ENCODE measurements around the gene GIT1.

GIT1 gene

DNA sequence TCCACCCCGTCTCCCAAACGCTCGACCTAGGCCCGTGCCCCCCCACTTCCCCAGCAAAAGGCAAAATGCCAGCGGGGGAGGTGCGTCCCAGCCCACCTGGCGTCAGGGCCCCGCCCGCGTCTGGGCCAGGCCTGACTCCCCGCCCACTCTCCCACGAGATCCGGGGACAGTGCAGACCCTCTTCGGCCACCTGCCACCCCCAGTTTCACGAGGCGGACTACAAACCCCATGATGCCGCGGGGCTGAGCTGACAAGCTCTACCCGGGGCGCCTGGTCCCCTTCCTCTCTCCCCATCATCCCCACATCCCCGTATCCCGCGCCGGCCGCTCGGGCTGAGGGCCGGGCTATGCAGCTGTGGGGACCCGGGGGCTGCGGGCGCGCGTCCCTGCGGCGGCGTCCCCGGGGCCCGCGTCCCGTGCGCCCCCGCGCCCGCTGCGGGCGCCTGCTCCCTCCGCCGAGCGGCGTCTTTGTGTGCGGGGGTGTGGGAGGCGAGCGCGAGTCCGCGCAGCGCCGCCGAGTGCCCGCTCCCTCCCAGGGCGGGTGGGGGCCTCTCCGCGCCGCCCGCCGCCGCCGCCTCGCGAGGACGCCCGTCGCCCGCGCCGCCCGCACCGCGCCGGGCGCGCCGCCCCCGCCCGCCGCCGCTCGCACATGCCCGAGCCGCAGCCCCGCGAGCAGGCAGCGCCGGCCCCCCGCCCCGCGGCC, 3.6 kb upstream of the GIT1 start, which contains the start of gene ANKRD13B:
TSS of gene ANKRD13B (plus strand) at position 283 of the 702 bp plus-strand sequence. CDS start 490 bp downstream, outside the sequence.
- peak; percentile 52 for DNase-seq

DNA sequence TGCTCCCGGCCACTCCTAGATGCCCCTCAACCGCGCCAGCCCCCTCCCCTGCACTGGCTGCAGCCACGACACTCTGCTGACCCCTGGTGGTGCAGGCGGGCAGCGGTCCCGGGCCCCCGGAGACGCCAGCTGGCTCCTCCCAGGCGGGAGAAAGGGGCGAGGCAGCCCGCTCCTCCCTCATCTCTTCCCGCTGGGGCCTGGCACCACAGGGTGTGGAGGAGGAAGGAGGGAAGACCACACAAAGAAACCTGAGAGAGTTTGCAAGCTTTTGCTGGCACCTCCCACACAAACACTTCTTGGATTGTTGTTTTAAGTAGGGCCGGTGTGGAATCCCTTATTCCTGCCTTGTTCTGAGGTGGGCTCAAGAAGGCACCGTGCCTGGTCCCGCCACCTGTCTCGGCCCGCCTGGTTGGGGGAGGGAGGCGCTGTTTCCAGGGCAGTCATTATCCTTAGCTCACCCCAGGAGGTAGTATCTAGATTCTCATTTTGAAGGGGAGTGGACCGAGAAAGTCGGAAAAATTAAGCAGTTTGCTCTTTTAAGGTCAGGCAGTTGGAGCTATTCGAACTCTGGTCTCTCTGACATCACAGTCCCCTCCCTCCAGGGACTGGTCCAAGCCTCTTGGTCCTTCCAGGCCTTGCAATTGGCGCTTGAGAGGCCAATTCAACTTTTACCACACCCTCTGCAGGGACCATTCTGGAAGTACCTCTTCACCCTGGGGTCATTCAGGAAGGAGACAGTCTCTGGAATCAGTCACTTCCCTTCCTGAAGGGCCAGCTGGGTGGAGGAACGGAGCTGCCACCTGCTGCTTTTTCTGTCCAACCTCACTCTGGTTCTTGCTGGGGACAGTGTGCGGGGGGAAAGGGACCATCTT, 2.5 kb upstream of the GIT1 start:
- DNase-seq, result peak; percentile 86

DNA sequence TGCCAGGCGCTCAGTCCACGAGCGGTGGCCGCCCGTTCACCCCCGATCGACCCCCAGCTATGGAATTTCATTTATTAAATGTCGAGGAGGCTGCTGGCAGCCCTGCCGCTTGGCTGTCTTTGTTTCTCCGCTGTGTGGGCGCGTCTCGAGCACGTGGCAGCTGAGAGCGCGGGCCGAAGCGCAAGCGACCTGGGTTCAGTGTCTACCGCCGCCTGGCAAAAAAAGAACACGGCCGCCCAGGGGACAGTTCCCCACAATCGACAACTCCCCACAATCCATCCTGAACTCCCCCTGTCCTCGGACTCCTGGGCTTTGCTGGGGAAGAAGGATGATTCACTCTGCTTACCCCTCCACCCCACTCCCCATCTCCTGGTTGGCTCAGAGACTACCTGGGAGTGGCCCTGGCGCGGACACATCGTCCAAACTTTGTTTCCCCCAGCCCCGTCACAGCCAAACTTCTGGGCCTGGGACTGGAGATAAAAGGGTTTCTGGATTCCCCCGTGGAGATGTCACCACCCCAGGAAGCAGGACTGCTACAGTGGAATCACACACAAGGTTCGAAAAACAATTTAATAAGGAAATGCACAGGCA, 1.8 kb upstream of the GIT1 start:
- DNase-seq, result peak; percentile 62

DNA sequence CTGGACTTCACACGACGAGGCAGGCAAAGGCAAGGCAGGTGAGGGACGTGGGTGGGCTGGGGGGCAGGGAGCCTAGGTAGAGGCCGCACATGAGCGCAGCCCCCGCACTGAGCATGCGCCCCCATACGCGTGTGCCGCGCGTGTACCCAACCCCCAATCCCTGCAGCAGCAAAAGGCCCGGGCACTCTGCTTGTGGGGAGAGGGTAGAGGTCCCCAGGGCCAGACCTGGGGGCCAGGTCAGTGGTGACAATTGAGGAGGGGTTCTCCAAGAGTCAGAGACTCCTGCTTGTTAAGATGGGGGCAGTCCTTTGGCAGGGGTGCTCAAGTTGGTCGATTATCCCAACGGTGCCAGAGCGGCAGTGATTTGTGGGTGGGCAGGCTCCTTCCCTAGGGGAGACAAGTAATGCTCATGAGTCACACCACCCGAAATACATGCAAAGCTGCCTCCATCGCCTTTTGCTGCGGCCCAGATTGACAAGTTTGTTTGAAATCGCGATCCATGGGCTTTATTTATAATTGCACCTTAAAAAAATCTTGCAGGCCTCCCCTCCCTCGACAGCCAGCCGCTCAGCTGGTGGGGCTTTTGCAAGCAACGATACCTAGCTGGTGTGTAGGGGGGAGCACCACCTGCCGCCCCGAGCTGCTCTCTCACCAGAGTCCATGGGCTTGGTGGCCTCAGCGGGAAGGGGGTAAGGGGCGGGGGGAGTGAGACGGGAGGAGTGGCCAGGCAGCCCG, 1.1 kb upstream of the GIT1 start:
- peak; percentile 58 for DNase-seq

DNA sequence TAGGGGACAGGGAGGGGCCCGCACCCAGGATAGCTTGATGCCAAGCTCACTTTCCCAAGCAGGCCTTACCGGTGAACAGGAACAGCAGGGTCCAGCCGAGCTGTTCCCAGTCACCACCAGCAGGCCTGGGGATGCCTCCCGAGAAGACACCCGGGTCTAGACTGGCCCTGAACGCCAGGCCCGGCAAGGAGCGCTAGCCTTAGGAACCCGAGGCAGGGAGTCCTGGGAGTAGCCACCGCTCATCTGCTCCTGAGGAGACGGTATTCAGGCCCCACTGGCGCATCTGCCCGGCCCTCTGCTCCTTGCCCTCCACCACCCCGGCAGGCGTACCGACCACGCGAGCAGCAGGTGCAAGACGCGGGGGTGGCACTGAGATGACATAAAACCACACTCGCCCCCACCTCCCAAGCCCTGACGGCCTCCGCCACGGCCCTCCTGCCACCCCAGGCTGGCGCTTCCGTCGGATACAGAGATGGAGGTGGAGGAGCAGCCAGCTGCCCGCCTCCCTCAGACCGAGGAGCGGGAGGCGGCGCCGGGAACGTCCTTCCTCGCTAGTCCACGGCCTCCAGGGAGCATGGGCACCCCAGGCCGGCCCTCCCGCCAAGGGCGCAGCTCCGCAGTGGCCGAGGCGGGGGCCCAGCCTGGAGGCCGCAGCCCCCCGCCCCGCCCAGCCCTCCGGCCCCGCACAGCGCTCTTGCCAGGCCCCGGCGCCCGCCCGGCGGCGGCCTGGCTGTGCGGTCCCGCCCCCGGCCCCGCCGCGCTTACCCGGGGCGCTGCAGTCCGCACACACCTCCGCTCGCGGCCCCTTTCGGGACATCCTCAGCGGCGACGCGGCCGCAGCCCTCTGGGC, 661 bp downstream of the GIT1 start:
- DNase-seq, result peak; percentile 58

DNA sequence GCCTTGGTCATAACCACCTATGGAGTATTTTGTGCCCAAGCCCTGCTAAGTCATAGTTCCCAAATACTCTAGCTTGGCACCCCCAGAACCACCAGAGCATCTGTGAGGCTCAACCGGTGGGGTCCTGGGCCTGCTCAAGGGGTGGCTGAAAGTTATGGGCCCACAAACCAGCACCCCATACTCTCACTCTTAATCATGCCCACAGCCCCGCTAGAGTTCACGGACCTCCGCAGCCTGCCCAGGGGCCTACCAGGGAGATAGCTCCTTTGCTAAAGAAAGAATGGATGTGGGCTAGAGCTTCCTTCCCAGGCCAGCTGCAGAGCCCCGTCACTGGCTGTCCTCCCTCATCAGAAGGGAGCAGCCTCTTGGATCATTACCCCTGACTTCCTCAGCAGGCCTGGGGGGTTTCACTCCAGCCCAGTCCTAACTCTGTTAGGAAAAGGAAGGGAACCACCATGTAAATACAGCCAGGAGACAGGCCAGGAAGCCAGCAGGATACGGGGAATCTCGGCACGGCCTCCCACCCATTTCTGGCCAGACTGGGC, 1.4 kb downstream of the GIT1 start:
- no peak for DNase-seq

DNA sequence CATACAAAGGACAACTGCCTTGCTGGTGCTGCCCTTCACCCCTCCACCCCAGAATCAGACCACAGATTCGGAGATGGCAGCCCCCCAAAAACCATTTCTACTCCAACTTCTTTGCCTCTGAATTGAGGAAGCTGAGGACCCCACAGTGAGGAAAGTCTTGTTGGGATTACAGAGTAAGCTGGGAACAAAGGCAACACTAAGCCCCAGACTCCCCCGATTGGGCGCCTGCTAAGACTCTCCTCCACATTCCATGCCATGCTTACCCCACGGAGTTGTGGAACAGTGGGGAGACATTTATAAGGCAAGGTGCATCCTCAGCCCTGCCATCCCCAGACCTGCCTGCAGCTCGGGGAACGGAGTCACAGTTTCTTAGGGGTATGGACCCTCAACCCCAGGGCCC, 1.9 kb downstream of the GIT1 start:
- DNase-seq, result no peak

DNA sequence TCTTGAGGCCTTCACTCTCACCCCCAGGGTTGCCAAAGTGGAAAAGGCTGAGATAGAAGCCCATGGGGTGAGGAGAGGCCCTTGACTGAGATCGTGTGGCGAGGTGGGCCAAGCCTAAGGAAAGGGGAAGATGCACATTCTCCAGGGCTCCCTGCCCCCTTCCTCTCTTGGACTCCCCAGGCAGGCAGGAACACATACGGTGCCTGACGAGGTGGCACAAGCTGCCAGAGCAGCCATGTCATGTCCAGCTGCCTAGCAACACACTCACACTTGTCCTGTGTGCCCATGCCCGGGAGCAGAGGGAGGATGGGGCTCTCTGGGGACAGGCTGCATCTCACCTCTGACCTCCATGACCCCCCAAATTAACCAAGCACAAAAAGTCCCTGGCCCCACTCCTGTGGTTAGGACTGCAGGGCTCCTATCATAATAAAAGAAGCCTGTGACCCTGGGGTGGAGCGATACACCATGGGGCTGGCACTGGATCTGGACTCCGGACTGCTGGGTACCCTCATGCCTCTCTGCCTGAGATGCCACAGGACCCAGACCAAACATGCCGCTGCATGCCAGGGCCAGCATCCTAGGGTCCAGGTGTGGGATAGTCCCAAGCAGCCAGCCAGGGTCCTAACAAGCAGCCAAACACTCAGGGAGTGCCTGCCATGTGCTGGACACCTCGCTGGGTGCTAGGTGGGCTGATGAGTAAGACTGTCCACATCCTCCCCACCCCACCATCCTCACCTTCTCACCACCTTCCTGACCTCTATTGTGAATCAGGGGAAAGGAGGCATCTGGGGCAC, 2.6 kb downstream of the GIT1 start:
- no peak for DNase-seq

DNA sequence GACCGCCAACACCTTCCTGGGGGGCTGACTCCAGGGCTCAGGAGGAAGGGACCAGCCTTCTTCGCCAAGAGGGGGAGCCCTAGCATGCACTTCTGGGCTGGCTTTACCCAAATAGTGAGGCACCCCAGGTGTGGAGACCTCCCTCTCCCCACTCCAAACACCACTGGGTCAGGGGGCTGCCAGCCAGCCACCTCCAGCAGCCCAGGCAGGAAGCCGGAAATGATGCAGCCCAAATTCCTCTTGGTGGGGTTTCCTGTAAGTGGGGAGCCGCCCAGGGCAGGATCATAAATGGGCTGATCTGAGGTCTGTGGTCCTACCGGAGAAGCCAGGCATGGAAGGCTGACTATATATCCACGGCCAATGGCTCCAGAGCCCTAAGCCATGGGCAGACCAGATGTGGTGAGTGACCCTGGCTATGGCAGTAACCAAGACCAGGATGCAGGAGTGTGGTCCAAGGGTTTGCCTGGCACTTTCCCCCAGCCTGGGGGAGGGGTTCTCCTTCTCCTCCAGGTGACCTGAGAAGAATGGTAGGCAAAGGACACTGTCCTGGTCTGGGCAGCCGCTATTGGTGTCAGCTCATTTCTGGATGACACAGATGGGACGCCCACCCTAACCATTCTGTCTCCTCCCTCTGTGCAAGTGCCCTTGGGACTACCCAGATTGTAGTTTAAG, 4.2 kb downstream of the GIT1 start:
- DNase-seq, result no peak

DNA sequence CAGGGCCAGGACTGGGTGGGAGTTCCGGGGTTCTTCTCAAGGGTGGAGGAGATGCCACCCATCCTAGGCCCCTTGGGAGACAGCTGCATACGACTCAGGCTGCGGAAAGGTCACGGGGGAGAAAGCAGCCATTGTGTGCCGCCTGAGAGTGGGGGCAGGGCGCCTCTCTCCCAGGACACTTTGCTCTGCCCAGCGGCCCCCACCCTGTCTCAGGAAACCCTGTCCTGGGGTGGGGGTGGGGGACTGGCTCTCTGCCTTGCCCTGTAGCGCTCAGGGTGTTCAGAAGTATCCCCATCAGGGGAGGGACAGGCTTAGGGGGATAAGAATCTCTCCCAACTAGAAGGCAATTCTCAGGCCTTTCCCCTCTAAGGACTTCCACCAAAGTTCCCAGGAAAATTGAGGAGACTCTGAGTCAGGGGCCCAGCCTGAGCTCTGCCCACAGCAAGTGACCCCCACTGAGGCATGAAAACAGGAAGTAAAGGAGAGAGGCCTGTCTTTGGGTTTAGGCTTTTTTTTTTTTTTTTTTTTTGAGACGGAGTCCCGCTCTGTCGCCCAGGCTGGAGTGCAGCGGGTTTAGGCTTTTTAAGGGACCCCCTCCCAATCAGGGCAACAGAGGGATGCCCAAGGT, 4.9 kb downstream of the GIT1 start:
- no peak for DNase-seq

DNA sequence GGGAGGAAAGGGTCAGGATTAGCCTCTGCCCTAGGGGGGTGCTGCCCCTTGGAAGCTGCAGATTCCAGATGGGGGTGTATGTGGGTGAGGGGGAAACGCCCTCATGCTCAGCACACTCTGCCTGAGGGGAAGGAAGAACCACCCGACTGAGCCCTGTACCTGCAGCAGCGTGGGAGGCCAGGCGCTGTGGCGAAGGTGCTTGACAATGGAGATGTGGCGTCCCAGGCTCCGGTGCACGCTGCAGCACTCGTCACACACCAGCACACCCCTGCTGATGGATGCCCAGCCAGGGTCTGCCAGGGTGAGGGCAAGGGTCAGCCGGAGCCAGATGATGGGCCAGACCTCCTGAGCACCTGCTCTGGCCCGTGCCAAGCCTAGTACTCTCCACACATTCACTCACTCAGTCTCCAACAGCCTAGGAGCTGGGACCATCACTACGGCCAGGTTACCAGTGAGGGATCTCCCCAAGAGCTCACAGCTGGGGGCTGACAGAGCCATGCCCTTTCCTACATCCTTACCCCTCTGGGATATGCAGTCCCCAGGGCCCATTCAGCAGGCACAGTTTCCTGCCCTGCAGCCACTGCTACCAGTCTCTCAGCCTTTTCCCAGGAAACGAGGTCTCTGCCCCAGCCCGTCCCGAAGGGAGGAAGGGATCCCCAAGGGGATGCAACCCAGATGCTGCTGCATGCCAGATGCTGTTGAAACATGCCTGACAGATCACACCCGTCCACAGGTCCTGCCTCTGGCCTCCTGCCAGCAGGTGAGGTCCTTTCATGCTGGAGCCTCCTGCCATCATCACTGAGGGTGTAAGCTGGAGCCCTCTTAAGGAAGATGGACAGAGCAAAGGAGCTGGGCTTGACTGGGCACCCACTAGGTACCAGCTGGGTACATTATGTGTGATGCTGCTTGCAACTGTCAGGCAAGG, 5.9 kb downstream of the GIT1 start:
- DNase-seq, result no peak

DNA sequence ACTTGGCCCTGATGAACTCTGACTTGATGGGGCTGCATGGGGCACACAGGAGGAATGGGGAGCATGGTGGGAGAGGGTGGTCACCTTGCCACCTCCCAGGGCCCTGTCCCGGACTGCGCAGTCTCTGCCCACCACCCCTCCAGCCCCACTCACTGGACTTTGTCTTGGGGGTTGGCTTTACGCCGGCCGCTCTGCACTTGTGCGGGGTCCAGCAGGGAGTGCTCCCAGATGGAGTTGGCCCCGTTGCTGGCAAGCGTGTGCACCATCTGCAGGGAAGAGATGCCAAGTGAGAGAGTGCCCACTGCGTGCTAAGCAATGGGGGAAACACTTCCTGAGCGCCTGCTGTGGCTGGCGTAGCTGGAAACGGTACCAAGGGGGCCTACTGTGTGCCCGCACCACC, 6.7 kb downstream of the GIT1 start:
- DNase-seq, result no peak

DNA sequence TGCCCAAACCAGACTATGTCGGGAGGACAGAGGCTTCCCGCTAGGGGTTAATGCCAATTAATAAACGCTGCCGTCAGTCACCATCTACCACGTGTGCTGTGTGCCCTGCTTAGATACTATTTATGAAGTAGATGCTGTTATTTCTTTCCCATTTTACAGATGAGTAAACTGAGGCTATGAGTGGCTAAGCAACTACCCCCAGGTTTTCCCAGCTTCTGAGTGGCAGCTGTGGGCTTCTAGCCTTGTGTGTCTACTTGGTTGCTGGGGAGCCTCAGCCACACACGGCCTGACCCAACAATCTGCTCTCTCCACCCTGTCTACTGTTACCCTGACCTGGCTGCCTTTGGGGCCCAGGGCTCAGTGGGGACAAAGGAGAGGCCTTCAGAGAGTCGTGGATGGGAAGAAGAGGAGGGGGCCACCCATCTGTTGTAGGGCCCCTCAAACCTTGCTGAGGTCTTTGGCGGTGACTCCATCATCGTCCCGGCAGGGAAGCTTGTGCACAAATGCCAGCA, 7.1 kb downstream of the GIT1 start:
- no peak for DNase-seq

DNA sequence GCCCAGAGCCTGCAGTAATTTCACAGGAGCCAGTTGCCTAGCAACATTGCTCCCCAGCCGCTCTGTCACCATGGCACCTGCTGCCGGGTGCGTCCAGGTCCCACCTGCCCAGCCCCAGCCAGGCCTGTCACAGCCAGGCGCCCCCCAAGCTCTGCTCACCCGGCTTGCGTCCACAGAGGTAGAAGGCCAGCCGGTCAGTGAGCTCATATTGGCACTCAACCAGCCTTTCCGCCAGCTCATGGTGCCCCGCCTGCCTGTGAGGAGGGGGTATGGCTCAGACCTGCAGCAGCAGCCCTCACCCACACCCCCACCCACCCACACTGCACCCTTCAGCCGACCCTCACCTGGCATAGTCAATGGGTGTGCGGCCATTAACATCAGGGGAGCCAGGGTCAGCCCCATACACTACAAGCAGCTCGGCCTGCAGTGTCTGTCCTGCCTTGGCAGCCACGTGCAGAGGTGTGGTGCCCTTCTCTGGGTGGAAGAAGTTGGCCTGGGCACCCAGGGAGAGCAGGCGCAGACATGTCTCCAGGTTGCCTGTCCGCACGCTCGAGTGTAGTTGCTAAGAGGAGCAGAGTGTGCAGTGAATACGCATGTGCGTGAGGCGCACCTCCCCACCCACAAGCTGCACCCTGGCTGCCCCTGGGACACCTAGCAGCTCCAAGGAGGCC, 7.7 kb downstream of the GIT1 start:
- DNase-seq, result no peak

DNA sequence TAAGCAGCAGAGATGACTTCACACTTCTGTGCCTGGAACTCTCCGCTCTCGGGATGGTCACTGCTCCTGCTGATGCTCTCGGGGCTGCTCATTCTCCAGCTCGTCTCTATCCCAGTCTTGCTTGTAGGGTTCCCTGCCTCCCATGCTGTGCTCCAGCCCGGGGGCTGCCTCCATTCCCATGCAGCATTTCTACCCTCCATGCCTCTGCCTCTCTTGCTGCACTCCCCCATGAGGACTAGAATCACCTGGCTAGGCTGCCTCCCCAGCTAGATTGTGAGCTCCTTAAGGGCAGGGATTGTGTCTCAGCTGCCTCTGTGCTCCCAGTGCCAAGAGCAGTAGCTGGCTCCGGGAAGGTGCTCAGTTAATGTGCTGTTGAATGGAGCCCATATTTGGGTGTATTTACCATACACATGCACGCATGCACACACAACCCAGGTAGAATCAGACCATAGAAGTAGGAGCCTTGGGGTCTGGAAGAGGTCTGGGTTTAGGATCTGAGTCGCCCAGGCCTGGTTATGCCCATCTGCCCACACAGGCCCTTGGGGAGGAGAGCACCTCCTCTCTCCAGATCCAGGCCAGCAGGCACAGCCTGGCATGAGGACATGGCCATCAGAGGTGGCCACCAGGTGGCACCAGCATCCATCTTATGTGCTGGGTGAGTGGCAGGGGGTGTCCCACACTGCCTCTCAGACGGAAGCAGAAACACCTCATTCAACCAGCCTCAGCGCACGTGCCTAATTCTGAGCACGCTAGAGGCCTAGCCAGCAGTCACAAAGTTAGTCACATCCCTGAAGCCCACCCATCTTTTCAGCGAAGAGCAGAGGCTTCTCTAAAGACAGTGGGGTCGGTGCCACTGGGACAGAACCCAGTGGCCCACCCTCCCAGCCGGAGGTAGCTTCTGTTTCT, 9.3 kb downstream of the GIT1 start:
- DNase-seq, result peak; percentile 92

DNA sequence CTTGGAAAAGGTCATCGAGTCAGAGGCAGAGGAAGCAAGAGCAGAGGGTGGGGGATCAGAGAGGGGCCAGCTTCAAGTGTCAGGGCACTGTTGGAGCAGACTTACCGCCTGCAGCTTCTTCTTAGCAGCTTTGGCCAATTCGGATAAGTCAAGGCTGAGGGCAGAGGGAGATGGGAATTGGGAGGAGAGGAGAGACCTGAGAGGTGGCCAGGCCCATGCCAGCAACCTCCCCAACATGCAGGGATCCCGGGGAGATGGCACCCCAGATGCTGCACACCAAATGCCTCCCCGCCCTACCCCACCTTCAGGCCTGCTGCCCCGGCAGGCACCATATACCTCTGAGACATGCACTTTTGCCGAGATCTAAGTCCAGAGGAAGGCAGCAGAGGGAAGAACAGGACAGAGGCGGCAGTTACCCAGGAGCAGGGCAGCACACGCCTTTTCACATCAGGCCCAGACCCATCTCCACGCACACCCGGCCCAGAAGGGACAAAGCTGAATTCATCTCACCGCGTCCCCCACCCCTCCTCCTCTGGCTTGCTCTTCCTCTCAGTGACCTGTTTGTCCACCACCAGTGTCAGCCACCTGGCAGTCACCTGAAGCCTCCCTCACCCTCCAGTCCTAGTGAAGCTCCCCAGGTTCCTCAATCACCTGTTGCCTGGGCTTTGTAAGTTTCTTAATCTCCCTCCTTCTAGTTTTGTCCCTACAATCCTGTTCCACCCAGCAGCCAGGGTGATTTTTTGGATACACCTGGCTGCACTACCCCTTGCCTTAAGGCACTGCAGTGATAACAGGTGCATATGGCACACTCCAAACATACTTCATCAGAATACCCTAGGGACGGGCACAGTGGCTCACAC, 10.6 kb downstream of the GIT1 start:
- no peak for DNase-seq
